Measurements from ENCODE around the gene SIK2.
"Not testable (repeated sequence)": the region's sequence is repeated elsewhere in the genome, so short reads cannot be mapped to it uniquely, and the experiment has no call there.

SIK2 gene

GRCh38 chr11:111629499-111629898, 27.2 kb downstream of the SIK2 start:
- no peak for DNase-seq

GRCh38 chr11:111631024-111631665, 28.9 kb downstream of the SIK2 start:
- DNase-seq: no peak

- DNase-seq: peak in 1 of 2 donors; percentile 15
Measured at GRCh38 chr11:111631666-111632039, 29.4 kb downstream of the SIK2 start.

GRCh38 chr11:111632516-111633220, 30.4 kb downstream of the SIK2 start:
- DNase-seq: no peak

GRCh38 chr11:111633248-111633647, 31.0 kb downstream of the SIK2 start:
- no peak for DNase-seq

- DNase-seq: no peak
Measured at GRCh38 chr11:111633756-111634362, 31.6 kb downstream of the SIK2 start.

- no peak for DNase-seq
Measured at GRCh38 chr11:111634981-111635705, 32.9 kb downstream of the SIK2 start.

- no peak for DNase-seq
Measured at GRCh38 chr11:111635706-111636045, 33.4 kb downstream of the SIK2 start.

GRCh38 chr11:111637885-111638284, 35.6 kb downstream of the SIK2 start:
- no peak for DNase-seq

GRCh38 chr11:111639226-111639925, 37.1 kb downstream of the SIK2 start:
- DNase-seq: no peak

- DNase-seq: no peak
Measured at GRCh38 chr11:111641339-111642015, 39.2 kb downstream of the SIK2 start.

GRCh38 chr11:111642542-111642941, 40.3 kb downstream of the SIK2 start:
- no peak for DNase-seq

GRCh38 chr11:111644922-111645321, 42.7 kb downstream of the SIK2 start:
- DNase-seq: no peak

- DNase-seq: no peak
Measured at GRCh38 chr11:111645657-111646316, 43.5 kb downstream of the SIK2 start.

- not testable (repeated sequence) for DNase-seq
Measured at GRCh38 chr11:111651336-111651735, 49.1 kb downstream of the SIK2 start.

- DNase-seq: no peak
Measured at GRCh38 chr11:111652184-111652583, 49.9 kb downstream of the SIK2 start.

- DNase-seq: no peak
Measured at GRCh38 chr11:111654601-111655000, 52.4 kb downstream of the SIK2 start.

GRCh38 chr11:111655924-111656323, 53.7 kb downstream of the SIK2 start:
- DNase-seq: no peak

GRCh38 chr11:111657905-111658304, 55.7 kb downstream of the SIK2 start:
- not testable (repeated sequence) for DNase-seq

- DNase-seq: not testable (repeated sequence)
Measured at GRCh38 chr11:111658493-111658892, 56.2 kb downstream of the SIK2 start.

- DNase-seq: no peak
Measured at GRCh38 chr11:111659201-111660115, 57.2 kb downstream of the SIK2 start.

All from CD4-positive, alpha-beta T cell treated with Interleukin-1 beta for 1 hour (primary cell).